Neural cell (in vitro differentiated cells): Measurements from ENCODE around the gene HOXC13.

ENCODE experiments used
- CTCF ChIP-seq: fragments of 450-650 bp; IDR thresholded peaks from 2 replicates; pipeline ENCODE4 v1.5.1; 2014; ENCODE audit warnings: antibody characterized with exemption, mild to moderate bottlenecking, moderate library complexity; ENCODE audit not compliant: poor library complexity, severe bottlenecking
- POLR2AphosphoS5 ChIP-seq: IDR thresholded peaks from 2 replicates; pipeline ENCODE4 v1.6.1; 2012
- RAD21 ChIP-seq: fragments of 450-650 bp; conservative IDR thresholded peaks from 2 replicates; pipeline ENCODE4 v1.6.1; 2014; ENCODE audit warnings: antibody characterized with exemption, mild to moderate bottlenecking, moderate library complexity
- REST ChIP-seq: IDR thresholded peaks from 2 replicates; pipeline ENCODE4 v1.6.1; 2012; ENCODE audit warnings: borderline replicate concordance

DNA sequence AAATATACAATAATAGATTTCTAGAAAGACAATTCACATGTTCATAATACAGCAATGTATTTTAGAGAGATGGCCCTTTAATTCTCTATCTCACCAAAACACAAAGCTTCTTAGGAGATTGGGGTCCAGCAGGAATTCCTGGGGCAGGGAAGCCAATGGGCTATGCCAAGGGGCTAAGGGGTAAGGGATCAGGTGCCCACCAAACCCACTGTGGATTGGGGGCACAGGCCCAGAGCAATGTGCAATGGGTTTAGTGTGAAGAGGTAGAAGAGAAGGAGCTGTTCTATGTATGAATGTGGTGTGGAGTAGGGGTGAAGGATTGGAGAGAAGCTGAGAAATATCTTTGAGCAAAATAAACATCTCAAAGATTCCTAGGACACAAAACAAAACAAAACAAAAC, 2.6 kb downstream of the HOXC13 start:
- TF ChIP-seq CTCF, result no peak
- TF ChIP-seq RAD21, result no peak
- TF ChIP-seq POLR2AphosphoS5, result no peak
- no peak for TF ChIP-seq REST
